ENCODE data around the gene VAPB. TPM values are rescaled to one million over a fixed set of nuclear protein-coding genes. Genes with fewer than 3 reads are reported as not detected.

The VAPB gene
- total RNA-seq, 4 donors from 2014 or later = 10.9 to 20.4 (median 17.9) TPM

GRCh38 chr20:58498470-58499068 lies 109.5 kb downstream of the VAPB start:
- TF ChIP-seq POLR2AphosphoS5 (IDR thresholded peaks at IDR 0.05) (no peak), CTCF (IDR thresholded peaks at IDR 0.05) (no peak), POLR2A (IDR thresholded peaks at IDR 0.05) (no peak), EP300 (IDR thresholded peaks at IDR 0.05) (no peak)
- Histone ChIP-seq H3K9me3 (peaks cover 4% of the 10 kb centered on the region), H3K27ac (no peak overlapping the region), H3K27me3 (no peaks in the 10 kb centered on the region), H3K4me1 (no peaks in the 10 kb centered on the region), H3K4me3 (no peak overlapping the region), H3K36me3 (no peaks in the 10 kb centered on the region)
- WGBS = 86% methylated on average over 8 of the region's 9 CpGs
- peak in 1 of 2 donors; percentile 62 for DNase-seq (ENCODE audit: low spot score in 2 of 2)

DNA sequence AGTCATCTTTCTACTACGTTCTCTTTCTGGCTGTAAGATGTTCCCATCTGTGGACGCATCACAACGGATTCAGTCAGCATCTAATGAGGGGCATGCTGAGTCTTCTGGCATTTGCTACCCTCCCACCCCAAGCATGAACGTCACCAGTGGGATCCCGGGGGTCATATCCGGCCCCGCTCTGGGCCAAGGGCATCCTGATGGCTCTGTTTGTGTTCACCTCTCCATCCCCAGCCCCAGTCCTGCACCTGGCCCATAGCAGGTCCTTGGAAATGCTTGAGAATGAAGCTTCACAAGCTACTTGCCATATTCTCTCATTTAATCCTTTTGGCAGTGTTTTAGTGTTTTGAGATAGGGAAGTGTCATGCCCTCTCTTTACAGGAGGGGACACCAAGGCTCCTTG lies 111.2 kb downstream of the VAPB start:
- WGBS = 87% methylated on average over 7 of the region's 7 CpGs
- peak in 1 of 2 donors; percentile 54 for DNase-seq (ENCODE audit: low spot score in 2 of 2)
- Histone ChIP-seq H3K9me3 (peaks cover 8% of the 10 kb centered on the region), H3K4me1 (no peaks in the 10 kb centered on the region), H3K27me3 (no peaks in the 10 kb centered on the region), H3K4me3 (no peak overlapping the region), H3K36me3 (no peaks in the 10 kb centered on the region), H3K27ac (no peak overlapping the region)
- TF ChIP-seq POLR2A (IDR thresholded peaks at IDR 0.05) (no peak), CTCF (IDR thresholded peaks at IDR 0.05) (no peak), EP300 (IDR thresholded peaks at IDR 0.05) (no peak), POLR2AphosphoS5 (IDR thresholded peaks at IDR 0.05) (no peak)

Other genes starting within 250 kb of the VAPB start
- not detected for gene ANKRD60, start 160.6 kb upstream of the VAPB start, total RNA-seq
- 10 to 100 TPM; 17.0 to 21.6 (median 19.1) TPM for gene RAB22A, start 79.5 kb upstream of the VAPB start, total RNA-seq
- gene APCDD1L, start 126.2 kb downstream of the VAPB start, total RNA-seq = 1 to 10 TPM in 3 of 4 donors, under 1 TPM in 1; 0.23 to 1.2 (median 1.1) TPM